ENCODE results near the gene ERO1B. TPM values are rescaled to one million over a fixed set of nuclear protein-coding genes. Genes with fewer than 3 reads are reported as not detected.
"Not testable (repeated sequence)": the region's sequence is repeated elsewhere in the genome, so short reads cannot be mapped to it uniquely, and the experiment has no call there.

ERO1B gene
- total and polyA plus RNA-seq, 2 donors (not counting 1 experiment from before 2014, with no cell fraction given), result 2.2 to 5.0 TPM

DNA sequence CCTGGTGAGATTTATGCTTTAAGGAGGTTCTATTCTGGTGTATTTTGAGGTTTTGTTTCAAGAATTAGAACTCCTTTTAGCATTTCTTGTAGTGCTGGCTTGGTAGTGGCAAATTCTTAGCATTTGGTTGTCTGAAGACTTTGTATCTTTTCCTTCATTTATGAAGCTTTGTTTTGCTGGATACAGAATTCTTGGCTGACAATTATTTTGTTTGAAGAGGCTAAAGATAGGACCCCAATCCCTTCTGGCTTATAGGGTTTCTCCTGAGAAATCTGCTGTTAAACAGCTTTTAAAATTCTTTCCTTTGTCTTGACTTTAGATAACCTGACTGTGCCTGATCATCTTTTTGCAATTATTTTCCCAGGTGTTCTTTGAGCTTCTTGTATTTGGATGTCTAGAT is 80.8 kb downstream of the ERO1B start:
- TF ChIP-seq, protein P1, sequence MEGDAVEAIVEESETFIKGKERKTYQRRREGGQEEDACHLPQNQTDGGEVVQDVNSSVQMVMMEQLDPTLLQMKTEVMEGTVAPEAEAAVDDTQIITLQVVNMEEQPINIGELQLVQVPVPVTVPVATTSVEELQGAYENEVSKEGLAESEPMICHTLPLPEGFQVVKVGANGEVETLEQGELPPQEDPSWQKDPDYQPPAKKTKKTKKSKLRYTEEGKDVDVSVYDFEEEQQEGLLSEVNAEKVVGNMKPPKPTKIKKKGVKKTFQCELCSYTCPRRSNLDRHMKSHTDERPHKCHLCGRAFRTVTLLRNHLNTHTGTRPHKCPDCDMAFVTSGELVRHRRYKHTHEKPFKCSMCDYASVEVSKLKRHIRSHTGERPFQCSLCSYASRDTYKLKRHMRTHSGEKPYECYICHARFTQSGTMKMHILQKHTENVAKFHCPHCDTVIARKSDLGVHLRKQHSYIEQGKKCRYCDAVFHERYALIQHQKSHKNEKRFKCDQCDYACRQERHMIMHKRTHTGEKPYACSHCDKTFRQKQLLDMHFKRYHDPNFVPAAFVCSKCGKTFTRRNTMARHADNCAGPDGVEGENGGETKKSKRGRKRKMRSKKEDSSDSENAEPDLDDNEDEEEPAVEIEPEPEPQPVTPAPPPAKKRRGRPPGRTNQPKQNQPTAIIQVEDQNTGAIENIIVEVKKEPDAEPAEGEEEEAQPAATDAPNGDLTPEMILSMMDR (conservative IDR thresholded peaks at IDR 0.05 in 1 of 2, IDR thresholded peaks at IDR 0.05 in 1 of 2; ENCODE audit: low read depth in 1 of 2, low read length in 2 of 2), result no peak
- no peak for TF ChIP-seq EZH2 (IDR thresholded peaks at IDR 0.05; ENCODE audit: low read length, missing control alignments)

DNA sequence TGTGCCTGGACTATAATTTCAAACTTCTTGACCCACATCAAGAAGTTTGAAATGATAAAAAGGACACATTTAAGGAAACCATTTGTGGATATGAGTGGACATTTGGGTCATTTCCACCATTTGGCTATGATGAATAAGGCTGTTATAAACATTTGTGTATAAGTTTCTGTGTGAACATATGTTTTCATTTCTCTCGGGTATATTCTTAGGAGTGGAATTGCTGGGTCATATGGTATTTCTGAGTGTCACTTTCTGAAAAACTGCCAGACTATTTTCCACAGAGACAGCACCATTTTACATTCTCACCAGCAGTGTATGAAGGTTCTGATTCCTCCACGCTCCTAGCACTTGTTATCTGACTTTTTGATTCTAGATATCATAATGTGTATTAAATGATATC is 88.6 kb downstream of the ERO1B start:
- H3K27ac ChIP-seq (ENCODE audit: insufficient read depth, low read length), result no peak overlapping the region
- no peaks in the 10 kb centered on the region for H4K20me1 ChIP-seq (ENCODE audit: control insufficient read depth, extremely low read depth, insufficient read depth, low read length)
- no peaks in the 10 kb centered on the region for H3K4me1 ChIP-seq (ENCODE audit: control insufficient read depth, extremely low read depth, insufficient read depth, low read length)
- H2AFZ ChIP-seq (ENCODE audit: low read length), result no peak overlapping the region
- no peak overlapping the region for H3K4me2 ChIP-seq (ENCODE audit: extremely low read depth, insufficient read depth, low read length)
- H3K4me3 ChIP-seq (replicated peaks in 1 of 4; ENCODE audit: control extremely low read depth in 1 of 4, insufficient read depth in 1 of 4, low read depth in 3 of 4, low read length in 4 of 4), result no peak overlapping the region
- DNase-seq (ENCODE audit: low read depth in 2 of 2), result peak in 1 of 2 donors; percentile 11
- TF ChIP-seq, protein P1 (conservative IDR thresholded peaks at IDR 0.05 in 1 of 2, IDR thresholded peaks at IDR 0.05 in 1 of 2; ENCODE audit: low read depth in 1 of 2, low read length in 2 of 2), result no peak
- no peak for TF ChIP-seq EZH2 (IDR thresholded peaks at IDR 0.05; ENCODE audit: low read length, missing control alignments)
- no peaks in the 10 kb centered on the region for H3K27me3 ChIP-seq (ENCODE audit: control insufficient read depth, insufficient read depth, low read length)
- no peaks in the 10 kb centered on the region for H3K9me3 ChIP-seq (ENCODE audit: control insufficient read depth, insufficient read depth, low read depth, low read length)
- H3K79me2 ChIP-seq (ENCODE audit: control insufficient read depth, insufficient read depth, low read length), result no peaks in the 10 kb centered on the region
- no peak overlapping the region for H3K9ac ChIP-seq (ENCODE audit: insufficient read depth, low read length)
- H3K36me3 ChIP-seq (ENCODE audit: control insufficient read depth, insufficient read depth, low read length), result no peaks in the 10 kb centered on the region

More for the DNA sequence above, 80.8 kb downstream of the ERO1B start:
- Histone ChIP-seq H3K27ac (ENCODE audit: insufficient read depth, low read length) (no peak overlapping the region), H3K4me2 (ENCODE audit: extremely low read depth, insufficient read depth, low read length) (no peak overlapping the region), H3K4me3 (replicated peaks in 1 of 4; ENCODE audit: control extremely low read depth in 1 of 4, insufficient read depth in 1 of 4, low read depth in 3 of 4, low read length in 4 of 4) (no peak overlapping the region), H3K27me3 (ENCODE audit: control insufficient read depth, insufficient read depth, low read length) (no peaks in the 10 kb centered on the region), H4K20me1 (ENCODE audit: control insufficient read depth, extremely low read depth, insufficient read depth, low read length) (no peaks in the 10 kb centered on the region), H3K9ac (ENCODE audit: insufficient read depth, low read length) (no peak overlapping the region), H3K36me3 (ENCODE audit: control insufficient read depth, insufficient read depth, low read length) (no peaks in the 10 kb centered on the region), H3K9me3 (ENCODE audit: control insufficient read depth, insufficient read depth, low read depth, low read length) (no peaks in the 10 kb centered on the region), H3K4me1 (ENCODE audit: control insufficient read depth, extremely low read depth, insufficient read depth, low read length) (no peaks in the 10 kb centered on the region), H2AFZ (ENCODE audit: low read length) (no peak overlapping the region), H3K79me2 (ENCODE audit: control insufficient read depth, insufficient read depth, low read length) (no peaks in the 10 kb centered on the region)
- no peak for DNase-seq (ENCODE audit: low read depth in 2 of 2)

DNA sequence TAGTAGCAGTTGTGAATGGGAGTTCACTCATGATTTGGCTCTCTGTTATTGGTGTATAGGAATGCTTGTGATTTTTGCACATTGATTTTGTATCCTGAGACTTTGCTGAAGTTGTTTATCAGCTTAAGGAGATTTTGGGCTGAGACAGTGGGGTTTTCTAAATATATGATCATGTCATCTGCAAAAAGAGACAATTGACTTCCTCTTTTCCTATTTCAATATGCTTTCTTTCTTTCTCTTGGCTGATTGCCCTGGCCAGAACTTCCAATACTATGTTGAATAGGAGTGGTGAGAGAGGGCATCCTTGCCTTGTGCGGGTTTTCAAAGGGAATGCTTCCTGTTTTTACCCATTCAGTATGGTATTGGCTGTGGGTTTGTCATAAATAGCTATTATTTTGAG is 93.7 kb downstream of the ERO1B start:
- H3K4me2 ChIP-seq (ENCODE audit: extremely low read depth, insufficient read depth, low read length); H3K9ac ChIP-seq (ENCODE audit: insufficient read depth, low read length); DNase-seq (ENCODE audit: low read depth in 2 of 2); H4K20me1 ChIP-seq (ENCODE audit: control insufficient read depth, extremely low read depth, insufficient read depth, low read length); H3K4me1 ChIP-seq (ENCODE audit: control insufficient read depth, extremely low read depth, insufficient read depth, low read length); H3K79me2 ChIP-seq (ENCODE audit: control insufficient read depth, insufficient read depth, low read length); H3K27me3 ChIP-seq (ENCODE audit: control insufficient read depth, insufficient read depth, low read length); H3K27ac ChIP-seq (ENCODE audit: insufficient read depth, low read length); H2AFZ ChIP-seq (ENCODE audit: low read length); H3K4me3 ChIP-seq (replicated peaks in 1 of 4; ENCODE audit: control extremely low read depth in 1 of 4, insufficient read depth in 1 of 4, low read depth in 3 of 4, low read length in 4 of 4); H3K36me3 ChIP-seq (ENCODE audit: control insufficient read depth, insufficient read depth, low read length); H3K9me3 ChIP-seq (ENCODE audit: control insufficient read depth, insufficient read depth, low read depth, low read length): not testable (repeated sequence)

DNA sequence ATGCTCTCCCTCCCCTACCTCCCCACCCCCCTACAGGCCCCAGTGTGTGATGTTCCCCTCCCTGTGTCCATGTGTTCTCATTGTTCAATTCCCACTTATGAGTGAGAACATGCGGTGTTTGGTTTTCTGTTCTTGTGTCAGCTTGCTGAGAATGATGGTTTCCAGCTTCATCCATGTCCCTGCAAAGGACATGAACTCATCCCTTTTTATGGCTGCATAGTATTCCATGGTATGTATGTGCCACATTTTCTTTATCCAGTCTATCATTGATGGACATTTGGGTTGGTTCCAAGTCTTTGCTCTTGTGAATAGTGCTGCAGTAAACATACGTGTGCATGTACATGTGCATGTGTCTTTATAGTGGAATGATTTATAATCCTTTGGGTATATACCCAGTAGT is 95.3 kb downstream of the ERO1B start:
- not testable (repeated sequence) for H3K9me3 ChIP-seq (ENCODE audit: control insufficient read depth, insufficient read depth, low read depth, low read length); H3K27ac ChIP-seq (ENCODE audit: insufficient read depth, low read length); H3K4me3 ChIP-seq (replicated peaks in 1 of 4; ENCODE audit: control extremely low read depth in 1 of 4, insufficient read depth in 1 of 4, low read depth in 3 of 4, low read length in 4 of 4); H3K9ac ChIP-seq (ENCODE audit: insufficient read depth, low read length); H3K4me2 ChIP-seq (ENCODE audit: extremely low read depth, insufficient read depth, low read length); H3K27me3 ChIP-seq (ENCODE audit: control insufficient read depth, insufficient read depth, low read length); H3K4me1 ChIP-seq (ENCODE audit: control insufficient read depth, extremely low read depth, insufficient read depth, low read length); H2AFZ ChIP-seq (ENCODE audit: low read length); DNase-seq (ENCODE audit: low read depth in 2 of 2); H4K20me1 ChIP-seq (ENCODE audit: control insufficient read depth, extremely low read depth, insufficient read depth, low read length); H3K79me2 ChIP-seq (ENCODE audit: control insufficient read depth, insufficient read depth, low read length); H3K36me3 ChIP-seq (ENCODE audit: control insufficient read depth, insufficient read depth, low read length)

Measured in fibroblast of lung (primary cell).